T-helper 9 cell (primary cell): ENCODE measurements around the gene PDZD2.
A peak's percentile ranks its signal among the peaks of the same experiment; 100 is the strongest.

Experiments used
- DNase-seq: peaks from one replicate; pipeline ENCODE4 v3.0.0-alpha.2; 2020

The PDZD2 gene

DNA sequence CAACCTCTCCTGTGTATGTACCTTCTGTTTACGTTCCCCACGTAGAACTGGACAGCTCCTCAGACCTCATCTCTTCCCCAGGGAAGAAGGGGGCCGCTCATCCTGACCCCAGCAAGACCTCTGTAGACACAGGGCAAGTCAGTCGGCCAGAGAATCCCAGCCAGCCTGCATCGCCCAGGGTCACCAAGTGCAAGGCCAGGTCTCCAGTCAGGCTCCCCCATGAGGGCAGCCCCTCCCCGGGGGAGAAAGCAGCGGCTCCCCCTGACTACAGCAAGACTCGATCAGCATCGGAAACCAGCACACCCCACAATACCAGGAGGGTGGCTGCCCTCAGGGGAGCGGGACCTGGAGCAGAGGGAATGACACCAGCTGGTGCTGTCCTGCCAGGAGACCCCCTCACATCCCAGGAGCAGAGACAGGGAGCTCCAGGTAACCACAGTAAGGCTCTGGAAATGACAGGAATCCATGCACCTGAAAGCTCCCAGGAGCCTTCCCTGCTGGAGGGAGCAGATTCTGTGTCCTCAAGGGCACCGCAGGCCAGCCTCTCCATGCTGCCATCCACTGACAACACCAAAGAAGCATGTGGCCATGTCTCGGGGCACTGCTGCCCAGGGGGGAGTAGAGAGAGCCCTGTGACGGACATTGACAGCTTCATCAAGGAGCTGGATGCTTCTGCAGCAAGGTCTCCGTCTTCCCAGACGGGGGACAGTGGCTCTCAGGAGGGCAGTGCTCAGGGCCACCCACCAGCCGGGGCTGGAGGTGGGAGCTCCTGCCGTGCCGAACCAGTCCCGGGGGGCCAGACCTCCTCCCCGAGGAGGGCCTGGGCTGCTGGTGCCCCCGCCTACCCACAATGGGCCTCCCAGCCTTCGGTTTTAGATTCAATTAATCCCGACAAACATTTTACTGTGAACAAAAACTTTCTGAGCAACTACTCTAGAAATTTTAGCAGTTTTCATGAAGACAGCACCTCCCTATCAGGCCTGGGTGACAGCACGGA is 448.5 kb downstream of the PDZD2 start:
- no peak for DNase-seq

DNA sequence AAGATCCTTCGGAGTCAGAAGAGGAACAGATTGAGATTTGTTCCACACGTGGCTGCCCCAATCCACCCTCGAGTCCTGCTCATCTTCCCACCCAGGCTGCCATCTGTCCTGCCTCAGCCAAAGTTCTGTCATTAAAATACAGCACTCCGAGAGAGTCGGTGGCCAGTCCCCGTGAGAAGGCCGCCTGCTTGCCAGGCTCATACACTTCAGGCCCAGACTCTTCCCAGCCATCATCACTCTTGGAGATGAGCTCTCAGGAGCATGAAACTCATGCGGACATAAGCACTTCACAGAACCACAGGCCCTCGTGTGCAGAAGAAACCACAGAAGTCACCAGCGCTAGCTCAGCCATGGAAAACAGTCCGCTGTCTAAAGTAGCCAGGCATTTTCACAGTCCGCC is 449.3 kb downstream of the PDZD2 start:
- DNase-seq: no peak

DNA sequence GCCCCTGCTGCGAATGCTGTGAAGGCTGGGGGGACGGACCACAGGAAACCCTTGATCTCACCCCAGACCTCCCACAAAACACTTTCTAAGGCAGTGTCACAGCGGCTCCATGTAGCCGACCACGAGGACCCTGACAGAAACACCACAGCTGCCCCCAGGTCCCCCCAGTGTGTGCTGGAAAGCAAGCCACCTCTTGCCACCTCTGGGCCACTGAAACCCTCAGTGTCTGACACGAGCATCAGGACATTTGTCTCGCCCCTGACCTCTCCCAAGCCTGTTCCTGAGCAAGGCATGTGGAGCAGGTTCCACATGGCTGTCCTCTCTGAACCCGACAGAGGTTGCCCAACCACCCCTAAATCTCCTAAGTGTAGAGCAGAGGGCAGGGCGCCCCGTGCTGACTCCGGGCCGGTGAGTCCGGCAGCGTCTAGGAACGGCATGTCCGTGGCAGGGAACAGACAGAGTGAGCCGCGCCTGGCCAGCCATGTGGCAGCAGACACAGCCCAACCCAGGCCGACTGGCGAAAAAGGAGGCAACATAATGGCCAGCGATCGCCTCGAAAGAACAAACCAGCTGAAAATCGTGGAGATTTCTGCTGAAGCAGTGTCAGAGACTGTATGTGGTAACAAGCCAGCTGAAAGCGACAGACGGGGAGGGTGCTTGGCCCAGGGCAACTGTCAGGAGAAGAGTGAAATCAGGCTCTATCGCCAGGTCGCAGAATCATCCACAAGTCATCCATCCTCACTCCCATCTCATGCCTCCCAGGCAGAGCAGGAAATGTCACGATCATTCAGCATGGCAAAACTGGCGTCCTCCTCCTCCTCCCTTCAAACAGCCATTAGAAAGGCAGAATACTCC is 450.4 kb downstream of the PDZD2 start:
- no peak for DNase-seq

DNA sequence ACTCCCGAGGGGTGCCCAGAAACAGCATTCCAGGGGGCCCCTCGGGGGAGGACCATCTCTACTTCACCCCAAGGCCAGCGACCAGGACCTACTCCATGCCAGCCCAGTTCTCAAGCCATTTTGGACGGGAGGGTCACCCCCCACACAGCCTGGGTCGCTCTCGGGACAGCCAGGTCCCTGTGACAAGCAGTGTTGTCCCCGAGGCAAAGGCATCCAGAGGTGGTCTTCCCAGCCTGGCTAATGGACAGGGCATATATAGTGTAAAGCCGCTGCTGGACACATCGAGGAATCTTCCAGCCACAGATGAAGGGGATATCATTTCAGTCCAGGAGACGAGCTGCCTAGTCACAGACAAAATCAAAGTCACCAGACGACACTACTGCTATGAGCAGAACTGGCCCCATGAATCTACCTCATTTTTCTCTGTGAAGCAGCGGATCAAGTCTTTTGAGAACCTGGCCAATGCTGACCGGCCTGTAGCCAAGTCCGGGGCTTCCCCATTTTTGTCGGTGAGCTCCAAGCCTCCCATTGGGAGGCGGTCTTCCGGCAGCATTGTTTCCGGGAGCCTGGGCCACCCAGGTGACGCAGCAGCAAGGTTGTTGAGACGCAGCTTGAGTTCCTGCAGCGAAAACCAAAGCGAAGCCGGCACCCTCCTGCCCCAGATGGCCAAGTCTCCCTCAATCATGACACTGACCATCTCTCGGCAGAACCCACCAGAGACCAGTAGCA is 451.3 kb downstream of the PDZD2 start:
- DNase-seq: no peak

DNA sequence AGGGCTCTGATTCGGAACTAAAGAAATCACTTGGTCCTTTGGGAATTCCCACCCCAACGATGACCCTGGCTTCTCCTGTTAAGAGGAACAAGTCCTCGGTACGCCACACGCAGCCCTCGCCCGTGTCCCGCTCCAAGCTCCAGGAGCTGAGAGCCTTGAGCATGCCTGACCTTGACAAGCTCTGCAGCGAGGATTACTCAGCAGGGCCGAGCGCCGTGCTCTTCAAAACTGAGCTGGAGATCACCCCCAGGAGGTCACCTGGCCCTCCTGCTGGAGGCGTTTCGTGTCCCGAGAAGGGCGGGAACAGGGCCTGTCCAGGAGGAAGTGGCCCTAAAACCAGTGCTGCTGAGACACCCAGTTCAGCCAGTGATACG is 451.8 kb downstream of the PDZD2 start:
- DNase-seq: no peak

DNA sequence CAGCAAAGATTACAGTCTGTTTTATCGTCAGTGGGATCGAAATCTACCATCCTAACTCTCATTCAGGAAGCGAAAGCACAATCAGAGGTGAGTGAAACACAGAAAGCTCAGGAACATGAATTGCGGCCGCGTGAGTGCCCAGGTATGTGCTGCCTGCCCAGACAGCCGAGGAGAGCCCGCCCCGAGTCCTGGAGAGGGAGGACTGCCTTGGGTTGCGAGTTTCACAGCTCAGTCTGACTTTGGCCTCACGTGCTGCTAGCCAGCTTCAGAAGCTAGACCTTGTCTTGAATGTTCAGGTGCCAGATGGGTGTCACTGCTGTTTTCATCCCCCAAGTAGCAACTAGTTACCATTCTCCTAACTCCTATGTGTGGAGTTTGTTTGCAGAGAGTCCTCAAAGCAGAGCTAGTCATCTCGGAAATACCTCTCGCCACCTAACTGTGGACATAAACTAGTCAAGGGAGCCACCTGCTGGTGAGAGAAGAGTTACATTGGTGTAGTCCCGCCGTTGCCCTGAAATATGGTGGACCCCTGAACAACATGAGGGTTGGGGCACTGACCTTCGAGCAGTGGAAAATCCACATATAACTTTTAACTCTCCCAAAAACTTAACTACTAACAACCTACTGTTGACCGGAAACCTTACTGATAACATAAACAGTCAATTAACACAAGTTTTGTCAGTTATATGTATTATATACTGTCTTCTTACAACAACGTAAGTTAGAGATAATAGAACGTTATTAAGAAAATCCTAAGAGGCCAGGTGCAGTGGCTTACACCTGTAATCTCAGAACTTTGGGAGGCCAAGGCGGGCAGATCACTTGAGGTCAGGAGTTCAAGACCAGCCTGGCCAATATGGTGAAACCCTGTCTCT is 454.2 kb downstream of the PDZD2 start:
- DNase-seq: peak; percentile 41

DNA sequence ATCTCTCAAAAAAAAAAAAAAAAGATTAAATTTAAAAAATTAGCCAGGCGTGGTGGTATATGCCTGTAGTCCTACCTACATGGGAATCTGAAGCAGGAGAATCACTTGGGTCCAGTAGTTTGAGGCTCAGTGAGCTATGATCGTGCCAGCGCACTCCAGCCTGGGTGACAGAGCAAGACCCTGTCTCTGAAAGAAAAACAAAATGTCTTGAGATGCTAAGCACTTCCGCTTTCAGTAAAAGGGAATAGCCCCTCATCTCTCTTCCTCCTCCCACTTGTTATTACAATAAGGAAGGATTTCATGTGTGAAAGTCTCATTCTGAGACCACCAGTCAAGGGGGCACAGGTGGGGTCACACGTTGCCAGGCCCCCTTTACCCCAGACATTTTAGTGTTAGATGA is 455.8 kb downstream of the PDZD2 start:
- DNase-seq: no peak

DNA sequence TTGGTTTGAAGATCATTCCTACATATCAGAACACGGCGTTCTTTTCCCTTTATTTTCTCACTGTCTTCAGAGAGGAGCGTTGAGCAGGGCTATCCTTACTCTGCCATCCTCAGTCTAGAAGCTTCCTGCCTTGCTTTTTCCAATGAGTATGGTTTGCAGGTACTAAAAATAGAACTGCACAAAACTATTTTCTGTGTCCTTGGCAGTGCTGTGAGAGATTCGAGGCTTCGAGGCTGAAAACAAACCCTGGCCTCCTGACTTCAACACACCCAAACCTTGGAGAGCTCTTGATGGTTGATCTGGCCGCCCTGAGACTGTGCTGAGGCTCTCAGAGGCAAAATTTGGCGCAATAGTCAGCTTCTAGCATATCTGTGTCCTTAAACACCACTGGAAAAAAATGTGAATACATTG is 456.3 kb downstream of the PDZD2 start:
- no peak for DNase-seq

DNA sequence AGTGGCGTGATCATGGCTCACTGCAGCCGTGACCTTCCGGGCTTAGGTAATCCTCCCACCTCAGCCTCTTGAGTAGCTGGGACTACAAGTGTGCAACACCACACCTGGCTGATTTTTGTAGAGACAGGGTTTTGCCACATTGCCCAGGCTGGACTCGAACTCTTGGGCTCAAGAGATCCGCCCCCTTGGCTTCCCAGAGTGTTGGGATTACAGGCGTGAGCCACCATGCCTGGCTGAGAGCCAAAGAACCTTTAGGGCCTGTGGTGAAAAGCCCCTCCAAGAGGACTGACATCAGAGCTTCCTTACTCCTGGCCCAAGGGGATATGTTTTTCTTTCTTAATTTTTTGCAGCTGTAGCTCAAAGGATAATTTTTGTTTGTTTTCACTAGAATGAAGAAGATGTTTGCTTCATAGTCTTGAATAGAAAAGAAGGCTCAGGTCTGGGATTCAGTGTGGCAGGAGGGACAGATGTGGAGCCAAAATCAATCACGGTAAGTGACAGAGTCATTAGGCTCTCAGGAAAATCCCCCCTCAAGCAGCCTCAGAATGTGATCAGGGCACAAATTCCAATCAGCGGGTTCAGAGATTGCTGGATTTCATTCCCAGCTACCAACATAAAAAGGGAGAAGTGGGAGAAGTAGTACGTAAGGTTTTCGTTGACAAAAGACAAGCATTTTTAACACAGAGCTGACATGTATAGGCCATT is 458.1 kb downstream of the PDZD2 start:
- no peak for DNase-seq

DNA sequence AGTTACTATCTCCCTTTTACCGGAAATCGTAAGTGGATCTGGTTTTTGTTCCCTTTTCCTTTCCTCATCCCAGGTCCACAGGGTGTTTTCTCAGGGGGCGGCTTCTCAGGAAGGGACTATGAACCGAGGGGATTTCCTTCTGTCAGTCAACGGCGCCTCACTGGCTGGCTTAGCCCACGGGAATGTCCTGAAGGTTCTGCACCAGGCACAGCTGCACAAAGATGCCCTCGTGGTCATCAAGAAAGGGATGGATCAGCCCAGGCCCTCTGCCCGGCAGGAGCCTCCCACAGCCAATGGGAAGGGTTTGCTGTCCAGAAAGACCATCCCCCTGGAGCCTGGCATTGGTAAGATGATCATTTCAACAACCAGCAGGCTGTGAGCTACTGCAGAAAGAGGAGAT is 459.4 kb downstream of the PDZD2 start:
- no peak for DNase-seq

DNA sequence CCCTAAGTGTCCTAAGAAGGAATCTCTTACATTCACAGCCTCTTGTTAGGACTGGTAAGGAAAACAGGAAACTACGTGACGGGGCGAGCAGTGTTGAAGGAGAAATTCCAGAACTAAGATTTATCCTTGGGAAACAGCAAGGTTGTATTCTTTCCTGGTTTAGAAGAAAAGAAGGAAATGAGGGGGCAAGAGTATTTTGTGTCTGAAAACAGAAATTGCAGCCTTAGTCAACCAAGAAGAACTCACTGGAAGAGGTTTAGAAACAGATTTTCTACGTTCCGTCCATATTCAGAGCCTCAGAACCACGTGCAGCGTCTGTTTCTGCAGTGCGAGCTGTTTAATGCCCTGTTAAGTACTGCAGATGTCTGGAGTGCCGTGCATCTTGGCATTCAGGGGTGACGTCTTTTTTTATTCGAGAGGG is 460.0 kb downstream of the PDZD2 start:
- no peak for DNase-seq

DNA sequence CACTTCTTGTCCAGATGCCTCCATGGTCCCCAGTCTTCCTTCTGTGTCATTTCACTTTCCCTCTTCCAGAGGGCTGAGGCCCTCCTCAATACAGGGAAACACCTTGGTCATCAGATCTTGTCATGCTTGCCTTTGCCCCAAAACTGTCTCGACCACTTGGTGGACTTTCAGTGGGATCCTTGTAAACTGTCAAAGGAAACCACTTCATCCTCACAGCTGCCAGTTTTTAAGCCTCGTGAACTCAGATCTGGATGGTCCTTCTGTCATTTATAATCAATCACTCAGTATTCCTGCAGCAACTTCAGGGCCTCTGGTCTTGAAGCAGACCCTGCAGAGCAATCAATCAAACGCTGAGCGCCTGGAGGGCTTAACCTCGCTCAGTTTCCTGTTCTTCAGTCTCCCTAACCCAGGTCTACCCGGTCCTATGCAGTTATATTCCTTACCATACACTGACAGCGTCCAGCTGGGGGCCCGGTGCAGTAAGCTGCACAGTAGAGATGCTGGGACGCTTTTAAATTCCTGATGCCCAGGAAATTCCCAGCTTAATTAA is 460.6 kb downstream of the PDZD2 start:
- no peak for DNase-seq

DNA sequence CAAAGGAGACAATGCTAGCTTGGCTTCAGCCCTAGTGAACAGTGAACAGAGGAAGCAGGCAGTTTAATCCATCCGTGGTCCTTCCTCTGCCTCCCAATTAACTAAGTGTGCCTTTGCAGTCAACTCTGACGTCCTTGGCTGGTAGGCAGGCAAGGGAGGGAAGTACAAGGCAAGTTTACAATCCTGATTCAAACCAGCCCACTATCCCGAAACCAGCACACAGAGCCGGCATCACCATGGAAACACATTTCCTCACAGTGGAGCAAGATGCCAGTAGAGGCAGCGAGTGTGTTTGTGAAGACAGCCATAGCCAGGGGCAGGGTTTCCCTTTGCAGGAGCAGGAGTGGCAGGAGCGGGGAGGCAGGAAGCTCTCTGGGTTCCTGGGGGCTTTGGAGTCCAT is 461.3 kb downstream of the PDZD2 start:
- DNase-seq: no peak

DNA sequence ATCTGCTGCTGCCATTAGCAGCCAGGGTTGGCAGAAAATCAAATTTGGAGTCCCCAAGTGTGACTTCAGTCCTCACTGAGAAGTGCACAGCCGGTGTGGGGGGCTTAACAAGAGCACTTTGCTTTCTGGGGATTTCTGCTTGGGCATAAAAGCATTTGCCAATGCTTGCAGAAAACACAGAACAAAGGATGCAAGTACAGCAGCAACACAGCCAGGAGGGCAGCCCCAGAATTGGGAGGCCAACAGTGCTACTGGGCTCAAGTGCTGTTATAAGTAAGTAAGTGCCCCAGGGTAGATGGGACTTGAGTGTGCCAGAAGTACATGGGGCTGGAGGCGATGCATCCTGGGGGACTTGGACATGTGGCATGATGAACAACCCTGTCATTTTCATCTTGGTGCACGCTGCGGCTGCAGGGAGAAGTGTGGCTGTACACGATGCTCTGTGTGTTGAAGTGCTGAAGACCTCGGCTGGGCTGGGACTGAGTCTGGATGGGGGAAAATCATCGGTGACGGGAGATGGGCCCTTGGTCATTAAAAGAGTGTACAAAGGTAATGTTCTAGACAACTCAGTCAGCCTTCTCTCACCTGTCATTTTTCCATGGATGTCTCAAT is 461.9 kb downstream of the PDZD2 start:
- DNase-seq: no peak

DNA sequence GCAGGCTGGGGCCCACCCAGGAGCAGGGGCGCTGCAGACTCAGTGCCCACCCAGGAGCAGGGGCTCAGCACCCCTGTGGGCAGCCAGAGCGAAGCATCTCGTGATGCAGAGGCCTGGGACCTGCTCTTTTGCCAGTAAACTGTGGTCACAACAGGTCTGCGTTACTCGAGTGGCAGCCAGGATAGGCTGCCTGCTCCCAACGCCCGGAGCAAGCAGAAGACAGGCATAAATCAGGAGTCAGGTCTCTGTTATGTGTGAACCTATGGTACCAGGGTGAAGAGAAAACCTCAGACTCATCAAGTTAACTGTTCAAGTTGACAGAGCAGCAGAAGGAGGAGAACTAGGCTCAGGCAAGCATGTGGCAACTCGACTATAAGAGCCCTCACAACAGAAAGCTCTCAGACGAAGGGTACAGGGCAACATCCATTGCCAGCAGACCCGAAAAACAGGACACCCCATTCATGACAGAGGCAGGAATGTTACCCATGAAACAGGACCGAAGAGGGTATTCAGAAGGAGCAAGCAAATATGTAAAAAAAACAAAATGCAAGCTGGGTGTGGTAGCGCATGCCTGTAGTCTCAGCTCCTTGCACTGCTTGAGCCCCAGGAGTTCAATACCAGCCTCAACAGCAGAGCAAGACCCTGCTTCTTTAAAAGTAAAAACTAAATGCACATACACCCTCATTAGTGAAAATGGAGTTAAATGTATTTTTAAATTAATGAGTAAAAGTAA is 463.5 kb downstream of the PDZD2 start:
- no peak for DNase-seq

DNA sequence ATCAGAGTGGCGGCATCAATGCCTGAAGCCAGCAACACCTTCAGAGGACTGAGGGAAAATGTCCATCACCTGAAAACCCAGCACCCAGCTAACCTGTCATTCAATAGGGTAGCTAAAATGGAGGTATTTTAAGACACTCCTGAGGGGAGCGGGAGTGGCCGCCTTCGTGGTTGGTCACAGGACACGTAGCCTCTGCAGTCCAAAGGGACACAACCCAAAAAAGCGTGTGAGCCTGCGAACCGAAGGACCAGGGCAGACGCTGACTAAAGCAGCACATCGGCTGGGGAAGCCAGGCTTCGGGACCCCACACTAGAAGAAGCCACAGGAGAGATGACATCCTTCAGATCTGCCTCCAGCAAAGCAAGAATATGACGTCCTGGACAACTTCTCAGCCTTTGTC is 464.6 kb downstream of the PDZD2 start:
- no peak for DNase-seq

DNA sequence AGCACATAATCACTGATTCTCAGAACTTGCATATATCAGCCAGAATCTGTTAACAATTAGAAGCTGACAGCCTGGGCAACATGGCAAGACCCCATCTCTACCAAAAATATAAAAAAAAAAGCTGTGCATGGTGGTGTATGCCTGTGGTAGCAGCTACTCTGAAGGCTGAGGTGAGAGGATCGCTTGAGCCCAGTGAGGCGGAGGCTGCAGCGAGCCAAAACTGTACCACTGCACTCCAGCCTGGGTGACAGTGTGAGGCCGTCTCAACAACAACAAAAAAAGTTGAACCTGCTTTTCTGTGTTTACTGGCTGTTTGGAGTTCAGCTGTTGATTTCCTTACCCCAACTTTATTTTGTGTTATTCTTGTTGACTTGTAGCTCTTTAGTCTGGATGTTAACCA is 468.4 kb downstream of the PDZD2 start:
- DNase-seq: no peak

DNA sequence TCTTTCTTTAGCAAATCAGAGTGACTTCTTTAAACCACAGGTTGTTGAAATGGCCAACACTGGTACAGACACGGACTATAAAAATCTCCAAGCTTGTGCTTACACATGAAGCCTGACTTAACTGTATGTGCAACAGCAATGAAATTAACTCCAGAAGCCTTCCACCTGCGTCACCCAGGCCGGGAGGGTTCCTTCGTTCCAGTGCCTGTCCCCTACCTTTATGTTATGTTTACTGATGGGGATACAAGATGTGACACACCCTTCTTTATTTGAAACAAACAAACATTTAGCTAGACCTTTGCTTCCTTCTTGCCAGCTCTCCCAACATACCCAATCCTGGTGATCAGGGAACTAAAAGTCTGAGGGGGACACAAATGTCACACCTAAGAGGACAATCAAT is 469.2 kb downstream of the PDZD2 start:
- no peak for DNase-seq

DNA sequence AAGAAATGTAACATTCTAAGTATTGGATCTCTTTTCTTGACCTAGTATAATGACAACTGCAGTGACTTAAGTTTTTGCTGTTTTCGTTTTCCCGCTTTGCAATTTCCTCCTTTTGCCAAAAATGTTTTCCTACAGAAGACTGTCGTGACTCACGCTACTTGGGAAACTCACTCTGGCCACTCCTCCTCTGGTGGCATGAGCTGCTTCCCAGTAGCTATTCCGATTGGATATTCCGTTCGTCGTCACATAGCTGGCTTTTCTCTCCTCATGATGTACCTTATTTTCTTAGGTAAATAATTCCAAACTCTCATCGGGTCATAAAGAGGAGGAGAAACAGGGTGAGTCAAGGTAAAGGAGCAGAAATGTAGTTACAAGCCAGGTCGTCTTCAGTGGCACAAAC is 470.3 kb downstream of the PDZD2 start:
- DNase-seq: no peak

DNA sequence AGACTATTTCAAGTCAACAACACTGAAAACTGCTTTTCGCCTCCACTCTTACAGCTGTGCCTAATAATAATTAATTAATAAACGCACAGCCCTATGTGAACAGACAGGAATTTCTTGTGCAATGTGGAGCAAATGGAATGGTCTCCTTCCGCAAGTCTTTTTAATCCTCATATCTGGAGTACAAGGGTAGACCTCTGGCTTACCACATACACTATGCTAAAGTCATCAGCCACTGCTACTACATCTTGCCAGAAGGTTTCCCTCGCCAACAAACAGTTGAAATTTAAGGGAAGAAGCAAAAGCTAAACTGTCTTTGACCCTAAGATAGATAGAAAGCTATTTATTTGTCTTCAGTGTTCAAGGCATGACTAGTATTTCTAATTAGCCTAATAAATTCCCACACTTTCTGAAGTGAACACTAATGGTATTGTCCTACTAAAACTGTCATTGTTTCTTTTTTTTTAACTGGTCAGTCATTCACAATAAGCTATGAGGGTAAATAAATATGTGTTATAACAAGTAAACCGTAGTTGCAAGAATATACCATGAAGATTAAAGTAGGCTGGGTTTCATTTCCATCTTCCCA is 471.3 kb downstream of the PDZD2 start:
- no peak for DNase-seq
